ENCODE measurements around the gene PGLYRP4. TPM values are rescaled to one million over a fixed set of nuclear protein-coding genes. Genes with fewer than 3 reads are reported as not detected.

Gene PGLYRP4
- total RNA-seq, 1 donor from 2014 or later: not detected

- Histone ChIP-seq H3K4me1 (no peaks in the 10 kb centered on the region), H3K9me3 (no peaks in the 10 kb centered on the region), H3K27ac (no peak overlapping the region), H3K27me3 (no peaks in the 10 kb centered on the region), H3K36me3 (no peaks in the 10 kb centered on the region), H3K4me3 (no peak overlapping the region)
- no peak for TF ChIP-seq CTCF (IDR thresholded peaks at IDR 0.05)
- no peak for ATAC-seq
- no peak for DNase-seq
- intact Hi-C loops (cut with DNase I): no loop called here
These were observed 46.6 kb upstream of the PGLYRP4 start for GRCh38 chr1:153395136-153395685.

- ATAC-seq: no peak
- intact Hi-C loops (cut with DNase I): no loop called here
These were observed 45.8 kb upstream of the PGLYRP4 start for GRCh38 chr1:153394391-153394790.

GRCh38 chr1:153393926-153394325 lies 45.3 kb upstream of the PGLYRP4 start:
- no peaks in the 10 kb centered on the region for H3K9me3 ChIP-seq
- DNase-seq (no peak), ATAC-seq (peak; percentile 43)
- H3K27ac ChIP-seq: no peak overlapping the region
- no peak overlapping the region for H3K4me3 ChIP-seq
- no peaks in the 10 kb centered on the region for H3K36me3 ChIP-seq
- H3K4me1 ChIP-seq: no peaks in the 10 kb centered on the region
- no peaks in the 10 kb centered on the region for H3K27me3 ChIP-seq
- TF ChIP-seq CTCF (IDR thresholded peaks at IDR 0.05): no peak
- intact Hi-C loops (cut with DNase I): no loop called here

More at GRCh38 chr1:153394391-153394790, 45.8 kb upstream of the PGLYRP4 start:
- DNase-seq: no peak
- TF ChIP-seq CTCF (IDR thresholded peaks at IDR 0.05): no peak
- Histone ChIP-seq H3K36me3 (no peaks in the 10 kb centered on the region), H3K4me3 (no peak overlapping the region), H3K4me1 (no peaks in the 10 kb centered on the region), H3K9me3 (no peaks in the 10 kb centered on the region), H3K27me3 (no peaks in the 10 kb centered on the region), H3K27ac (no peak overlapping the region)

GRCh38 chr1:153392822-153393221 lies 44.2 kb upstream of the PGLYRP4 start:
- ATAC-seq: no peak
- no peak overlapping the region for H3K4me3 ChIP-seq
- TF ChIP-seq CTCF (IDR thresholded peaks at IDR 0.05): no peak
- H3K27ac ChIP-seq: no peak overlapping the region
- intact Hi-C loops (cut with DNase I): no loop called here
- DNase-seq: no peak
- no peaks in the 10 kb centered on the region for H3K36me3 ChIP-seq
- H3K4me1 ChIP-seq: no peaks in the 10 kb centered on the region
- H3K9me3 ChIP-seq: no peaks in the 10 kb centered on the region
- H3K27me3 ChIP-seq: no peaks in the 10 kb centered on the region

- H3K27ac ChIP-seq: no peak overlapping the region
- no peak overlapping the region for H3K4me3 ChIP-seq
- no peaks in the 10 kb centered on the region for H3K27me3 ChIP-seq
- no peaks in the 10 kb centered on the region for H3K36me3 ChIP-seq
- no peaks in the 10 kb centered on the region for H3K9me3 ChIP-seq
- DNase-seq: no peak
- no peaks in the 10 kb centered on the region for H3K4me1 ChIP-seq
- ATAC-seq: no peak
- TF ChIP-seq CTCF (IDR thresholded peaks at IDR 0.05): no peak
- intact Hi-C loops (cut with DNase I): no loop called here
These were observed 43.6 kb upstream of the PGLYRP4 start for GRCh38 chr1:153392258-153392657.
